ENCODE data around the gene HTR1E.

GRCh38 chr6:87065117-87065516, 127.8 kb downstream of the HTR1E start:
- TF ChIP-seq EZH2phosphoT487 (IDR thresholded peaks at IDR 0.05; ENCODE audit: insufficient read depth, low read depth) (no peak), EZH2 (IDR thresholded peaks at IDR 0.05; ENCODE audit: insufficient read depth, poor library complexity, severe bottlenecking) (no peak)
